Esophagus muscularis mucosa (tissue), 3 donors: ENCODE results near the gene SCTR.

Source experiments
- CTCF ChIP-seq, 3 experiments: fragments of 200-600 bp in 2 of 3; fragments of 450-650 bp in 1 of 3; sonication (generic) in 2 of 3; IDR thresholded peaks; one replicate each; pipeline ENCODE4 v1.5.1; 2017 to 2019; ENCODE audit warnings: antibody characterized with exemption in 3 of 3, mild to moderate bottlenecking in 2 of 3, moderate library complexity in 1 of 3
- POLR2A ChIP-seq: fragments of 450-650 bp; IDR thresholded peaks from one replicate; pipeline ENCODE4 v1.6.1; 2017; ENCODE audit warnings: antibody characterized with exemption, moderate library complexity, mild to moderate bottlenecking, low read depth
- POLR2AphosphoS5 ChIP-seq, 2 donors: sonication (generic); formaldehyde crosslinking; IDR thresholded peaks; one replicate each; pipeline ENCODE4 v1.6.1; 2017; ENCODE audit warnings: antibody characterized with exemption in 2 of 2

GRCh38 chr2:119453972-119454593 lies 70.2 kb downstream of the SCTR start:
- TF ChIP-seq POLR2AphosphoS5 (IDR thresholded peaks at IDR 0.05) (no peak), CTCF (IDR thresholded peaks at IDR 0.05) (no peak), POLR2A (no peak)
